GM12878 (cell line): ENCODE data around the gene MYBPC1.

Source experiments
- CHD2 ChIP-seq: IDR thresholded peaks from 2 replicates; pipeline ENCODE4 v1.6.1; 2011; ENCODE audit warnings: low read depth, low read length, improper control_type of control experiment, borderline replicate concordance
- YY1 ChIP-seq: IDR thresholded peaks from 2 replicates; pipeline ENCODE4 v1.6.1; 2011; ENCODE audit warnings: low read depth, mild to moderate bottlenecking, low read length
- TF ChIP-seq, protein P1 (sequence below), 3 experiments: IDR thresholded peaks in 2 of 3; conservative IDR thresholded peaks in 1 of 3; 2 replicates each; pipeline ENCODE4 v1.5.1; 2011; ENCODE audit warnings: low read depth in 3 of 3, low read length in 3 of 3, mild to moderate bottlenecking in 3 of 3, control low read depth in 2 of 3, moderate library complexity in 2 of 3, inconsistent platforms in 1 of 3, mixed read lengths in 1 of 3; ENCODE audit not compliant: control insufficient read depth in 2 of 3, insufficient read depth in 1 of 3; ENCODE audit errors: extremely low read depth in 1 of 3

DNA sequence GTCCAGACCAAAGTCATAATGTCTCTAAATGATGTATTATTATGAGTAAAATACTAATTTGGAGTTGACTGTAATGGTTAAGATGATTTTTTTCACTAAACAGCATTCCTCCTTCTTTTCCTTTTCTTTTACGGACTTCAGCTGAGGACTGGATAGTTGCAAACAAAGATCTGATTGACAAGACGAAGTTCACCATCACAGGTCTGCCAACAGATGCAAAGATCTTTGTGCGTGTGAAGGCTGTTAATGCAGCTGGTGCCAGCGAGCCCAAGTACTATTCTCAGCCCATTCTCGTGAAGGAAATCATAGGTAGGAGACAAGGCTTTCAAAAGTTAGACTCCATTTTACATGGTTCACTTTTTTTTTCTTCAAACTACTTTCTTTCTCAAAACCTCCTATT lies 72.8 kb downstream of the MYBPC1 start:
- TF ChIP-seq, protein P1, sequence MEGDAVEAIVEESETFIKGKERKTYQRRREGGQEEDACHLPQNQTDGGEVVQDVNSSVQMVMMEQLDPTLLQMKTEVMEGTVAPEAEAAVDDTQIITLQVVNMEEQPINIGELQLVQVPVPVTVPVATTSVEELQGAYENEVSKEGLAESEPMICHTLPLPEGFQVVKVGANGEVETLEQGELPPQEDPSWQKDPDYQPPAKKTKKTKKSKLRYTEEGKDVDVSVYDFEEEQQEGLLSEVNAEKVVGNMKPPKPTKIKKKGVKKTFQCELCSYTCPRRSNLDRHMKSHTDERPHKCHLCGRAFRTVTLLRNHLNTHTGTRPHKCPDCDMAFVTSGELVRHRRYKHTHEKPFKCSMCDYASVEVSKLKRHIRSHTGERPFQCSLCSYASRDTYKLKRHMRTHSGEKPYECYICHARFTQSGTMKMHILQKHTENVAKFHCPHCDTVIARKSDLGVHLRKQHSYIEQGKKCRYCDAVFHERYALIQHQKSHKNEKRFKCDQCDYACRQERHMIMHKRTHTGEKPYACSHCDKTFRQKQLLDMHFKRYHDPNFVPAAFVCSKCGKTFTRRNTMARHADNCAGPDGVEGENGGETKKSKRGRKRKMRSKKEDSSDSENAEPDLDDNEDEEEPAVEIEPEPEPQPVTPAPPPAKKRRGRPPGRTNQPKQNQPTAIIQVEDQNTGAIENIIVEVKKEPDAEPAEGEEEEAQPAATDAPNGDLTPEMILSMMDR (IDR thresholded peaks at IDR 0.05 in 2 of 3, conservative IDR thresholded peaks at IDR 0.05 in 1 of 3; ENCODE audit: control insufficient read depth in 2 of 3, extremely low read depth in 1 of 3, insufficient read depth in 1 of 3, low read depth in 3 of 3, low read length in 3 of 3) = no peak
- TF ChIP-seq CHD2 = no peak
- TF ChIP-seq YY1 = no peak
